Spleen (tissue), 11 donors: ENCODE data around the gene NCOR2. TPM values are rescaled to one million over a fixed set of nuclear protein-coding genes. Genes with fewer than 3 reads are reported as not detected.
A peak's percentile ranks its signal among the peaks of the same experiment; 100 is the strongest.

Experiments used
- DNase-seq: peaks from one replicate; pipeline ENCODE4 v3.0.0-alpha.2; 2020
- H3K27ac ChIP-seq, 8 donors: fragments of 200-600 bp; sonication (generic) in 7 of 8; 1 replicate in 4 of 8; 2 replicates in 4 of 8; pipeline versions ENCODE4 v1.5.0 to v1.8.0; 2016 to 2021; ENCODE audit warnings: inconsistent platforms in 4 of 8, mild to moderate bottlenecking in 4 of 8, moderate library complexity in 1 of 8
- H3K27me3 ChIP-seq, 7 donors: fragments of 200-600 bp; sonication (generic) in 6 of 7; replicated peaks in 1 of 7; 1 replicate in 4 of 7; 2 replicates in 3 of 7; pipeline versions ENCODE4 v1.5.0 to v1.8.0; 2016 to 2021; ENCODE audit warnings: inconsistent platforms in 3 of 7, mild to moderate bottlenecking in 1 of 7
- H3K36me3 ChIP-seq, 6 donors: fragments of 200-600 bp; sonication (generic) in 5 of 6; 1 replicate in 4 of 6; 2 replicates in 2 of 6; pipeline versions ENCODE4 v1.5.0 to v1.8.0; 2016 to 2021; ENCODE audit warnings: inconsistent platforms in 2 of 6
- H3K4me1 ChIP-seq, 6 donors: fragments of 200-600 bp; sonication (generic) in 5 of 6; 1 replicate in 3 of 6; 2 replicates in 3 of 6; pipeline versions ENCODE4 v1.5.0 to v1.8.0; 2016 to 2021; ENCODE audit warnings: inconsistent platforms in 3 of 6
- H3K4me3 ChIP-seq, 8 donors: fragments of 200-600 bp; sonication (generic) in 7 of 8; 1 replicate in 4 of 8; 2 replicates in 4 of 8; pipeline versions ENCODE4 v1.5.0 to v1.8.0; 2016 to 2021; ENCODE audit warnings: inconsistent platforms in 4 of 8, mild to moderate bottlenecking in 4 of 8, moderate library complexity in 2 of 8
- H3K9me3 ChIP-seq, 8 donors: fragments of 200-600 bp; sonication (generic) in 7 of 8; 1 replicate in 4 of 8; 2 replicates in 4 of 8; pipeline versions ENCODE4 v1.5.0 to v1.8.0; 2016 to 2021; ENCODE audit warnings: inconsistent platforms in 4 of 8
- POLR2A ChIP-seq, 3 donors: fragments of 450-650 bp; IDR thresholded peaks; one replicate each; pipeline ENCODE4 v1.5.1; 2017; ENCODE audit warnings: antibody characterized with exemption in 3 of 3, mild to moderate bottlenecking in 1 of 3
- POLR2AphosphoS5 ChIP-seq, 3 donors: sonication (generic); formaldehyde crosslinking; IDR thresholded peaks; one replicate each; pipeline ENCODE4 v1.5.1; 2017; ENCODE audit warnings: antibody characterized with exemption in 3 of 3
- WGBS, 5 donors: extraction: QIAGEN DNeasy Blood & Tissue Kit in 3 of 5; methylation state at CpG; one replicate each; pipeline versions ENCODE4 v1.1.5 to v1.1.7; 2013 to 2018; 5-methylcytosine and 5-hydroxymethylcytosine counted together
- intact Hi-C: fragments of 100-400 bp; cut with DNase I; formaldehyde crosslinking; loops from one replicate; pipeline ENCODE4 v1.15.0; 2023; ENCODE audit warnings: low total_unique reads
- polyA plus RNA-seq, 3 donors: library from polyadenylated mRNA; stranded (reverse); fragments of 200-250 nt; gene quantifications; one replicate each; pipeline ENCODE4 v1.2.1, GENCODE V29; 2013
- total RNA-seq, 7 donors: library from RNA; depleted of rRNA in 3 of 7; stranded (reverse); fragments of >200 nt in 3 of 7; fragmentation: NEBNext Ultra II Directional in 4 of 7; extraction: Animal tissue kit (Norgen Biotek cat#: 25700) in 4 of 7; gene quantifications; one replicate each; pipeline versions ENCODE4 v1.1.0 to v1.2.1, GENCODE V29; 2016 to 2021
- TF ChIP-seq, protein P1 (sequence below), 11 experiments: fragments of 200-600 bp in 7 of 11; fragments of 450-650 bp in 4 of 11; sonication (generic) in 4 of 11; IDR thresholded peaks in 8 of 11; conservative IDR thresholded peaks in 3 of 11; 1 replicate in 7 of 11; 2 replicates in 4 of 11; pipeline versions ENCODE4 v1.4.0 to v1.8.0; 2016 to 2021; ENCODE audit warnings: antibody characterized with exemption in 11 of 11, inconsistent platforms in 4 of 11, mild to moderate bottlenecking in 1 of 11
- donor health status: healthy with polysubstance abuse.
- donor health status: DM: no; HTN: no; CAD: no; lungs with moderate emphysema.
- donor health status: DM: no; HTN: no; CAD: no.
- donor health status: Bipolar disorder and iron deficiency.
- donor health status: healthy.
- donor health status: DM: no; HTN: no; CAD: no.
- donor health status: DM: yes; HTN: yes; CAD: no.

NCOR2 gene
- total and polyA plus RNA-seq, 10 donors: 13.2 to 236 (median 157) TPM

DNA sequence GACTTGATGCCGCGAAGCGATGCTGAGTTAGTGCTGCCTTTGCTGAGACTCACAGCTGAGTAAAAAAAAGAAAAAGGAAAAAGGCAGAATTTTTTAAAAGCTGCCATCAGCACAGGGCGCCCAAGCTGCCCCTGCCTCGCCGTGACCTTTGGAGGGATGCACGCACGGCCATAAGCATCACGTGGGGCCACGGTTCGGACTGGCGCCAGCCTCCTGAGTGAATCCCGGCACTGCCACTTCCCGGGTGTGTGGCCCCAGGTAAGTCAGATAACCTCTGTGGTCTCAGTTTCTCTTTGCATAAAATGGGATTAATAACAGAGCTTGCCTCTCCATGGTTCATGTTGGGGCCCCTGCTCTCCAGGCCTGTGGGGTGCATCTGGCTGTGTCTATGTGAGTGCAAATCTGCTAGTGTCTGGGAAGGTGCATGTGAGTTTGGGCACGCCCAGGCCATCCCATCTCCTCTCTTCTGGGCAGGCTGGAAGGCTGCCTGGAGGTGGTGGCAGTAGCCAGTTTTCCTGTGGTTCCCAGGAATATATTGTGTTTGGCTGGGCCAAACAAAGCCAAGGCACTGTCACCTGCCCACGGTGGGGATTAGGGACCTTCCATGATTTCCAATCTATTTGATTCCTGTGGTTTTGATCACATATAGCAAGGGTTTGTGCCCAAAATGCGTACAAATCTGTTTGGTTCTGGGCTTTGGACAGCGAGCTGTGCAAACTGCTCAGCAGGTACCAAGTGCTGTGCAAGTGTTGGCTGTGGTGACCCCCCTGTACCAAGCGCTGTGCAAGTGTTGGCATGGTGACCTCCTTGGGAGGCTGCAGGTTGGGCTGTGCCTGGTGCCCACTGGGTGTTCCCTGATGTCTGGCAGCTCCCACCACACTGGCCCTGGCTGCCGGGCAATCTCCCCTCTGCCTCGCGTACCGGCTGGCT, 43.5 kb upstream of the NCOR2 start:
- DNase-seq: peak; percentile 68
- Histone ChIP-seq H3K27me3 (peaks cover 0 to 12% (median 0%) of the 10 kb centered on the region in 7 donors), H3K4me3 (no peak overlapping the region), H3K27ac (no peak overlapping the region), H3K4me1 (peaks cover 15 to 38% (median 28%) of the 10 kb centered on the region in 6 donors), H3K36me3 (no peaks in the 10 kb centered on the region), H3K9me3 (peaks cover 0 to 7% (median 3%) of the 10 kb centered on the region in 8 donors)
- intact Hi-C loops: no loop called here
- WGBS, 5 donors: 78 to 85% (median 81%) methylated on average over 22 to 23 of the region's 23 CpGs
- TF ChIP-seq, protein P1, sequence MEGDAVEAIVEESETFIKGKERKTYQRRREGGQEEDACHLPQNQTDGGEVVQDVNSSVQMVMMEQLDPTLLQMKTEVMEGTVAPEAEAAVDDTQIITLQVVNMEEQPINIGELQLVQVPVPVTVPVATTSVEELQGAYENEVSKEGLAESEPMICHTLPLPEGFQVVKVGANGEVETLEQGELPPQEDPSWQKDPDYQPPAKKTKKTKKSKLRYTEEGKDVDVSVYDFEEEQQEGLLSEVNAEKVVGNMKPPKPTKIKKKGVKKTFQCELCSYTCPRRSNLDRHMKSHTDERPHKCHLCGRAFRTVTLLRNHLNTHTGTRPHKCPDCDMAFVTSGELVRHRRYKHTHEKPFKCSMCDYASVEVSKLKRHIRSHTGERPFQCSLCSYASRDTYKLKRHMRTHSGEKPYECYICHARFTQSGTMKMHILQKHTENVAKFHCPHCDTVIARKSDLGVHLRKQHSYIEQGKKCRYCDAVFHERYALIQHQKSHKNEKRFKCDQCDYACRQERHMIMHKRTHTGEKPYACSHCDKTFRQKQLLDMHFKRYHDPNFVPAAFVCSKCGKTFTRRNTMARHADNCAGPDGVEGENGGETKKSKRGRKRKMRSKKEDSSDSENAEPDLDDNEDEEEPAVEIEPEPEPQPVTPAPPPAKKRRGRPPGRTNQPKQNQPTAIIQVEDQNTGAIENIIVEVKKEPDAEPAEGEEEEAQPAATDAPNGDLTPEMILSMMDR (IDR thresholded peaks at IDR 0.05 in 8 of 11, conservative IDR thresholded peaks at IDR 0.05 in 3 of 11): no peak
- TF ChIP-seq POLR2AphosphoS5 (IDR thresholded peaks at IDR 0.05) (no peak), POLR2A (IDR thresholded peaks at IDR 0.05) (no peak)

DNA sequence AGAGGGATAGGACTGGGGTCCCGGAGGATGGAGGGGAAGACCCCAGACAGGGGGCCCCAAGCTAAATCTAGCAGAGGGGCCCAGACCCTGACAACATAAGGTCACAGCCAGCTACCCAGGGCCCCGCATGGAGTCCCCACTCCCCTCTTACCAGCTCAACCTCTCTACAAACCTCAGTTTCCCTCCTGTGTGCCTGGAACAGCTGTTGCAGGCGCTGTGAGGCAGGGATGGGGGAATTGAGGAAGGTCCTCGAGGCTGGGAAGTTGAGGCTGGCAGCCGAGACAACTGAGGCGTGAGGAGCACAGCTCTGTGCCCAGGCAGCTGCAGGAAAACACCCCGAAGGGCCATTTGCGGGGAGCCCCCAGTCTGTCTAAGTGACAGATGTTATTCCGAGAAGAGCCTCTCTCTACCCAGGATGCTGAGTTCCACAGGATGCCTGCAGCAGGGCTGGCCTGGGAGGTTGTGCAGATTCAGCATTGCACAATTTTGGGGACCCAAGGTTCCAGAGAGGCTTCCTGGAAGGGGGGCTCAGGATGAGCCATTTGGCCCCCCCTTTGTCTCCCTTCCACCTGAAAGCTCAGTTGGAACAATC, 42.7 kb upstream of the NCOR2 start:
- peak; percentile 67 for DNase-seq
- no peak overlapping the region for H3K27ac ChIP-seq
- TF ChIP-seq POLR2AphosphoS5 (IDR thresholded peaks at IDR 0.05): no peak
- TF ChIP-seq POLR2A (IDR thresholded peaks at IDR 0.05): no peak
- TF ChIP-seq, protein P1 (IDR thresholded peaks at IDR 0.05 in 8 of 11, conservative IDR thresholded peaks at IDR 0.05 in 3 of 11): no peak
- no peak overlapping the region for H3K4me3 ChIP-seq
- intact Hi-C loops: no loop called here
- H3K27me3 ChIP-seq: peaks cover 0 to 12% (median 0%) of the 10 kb centered on the region in 7 donors
- 36 to 72% (median 58%) methylated on average over 9 of the region's 9 CpGs for WGBS, 5 donors
- peaks cover 15 to 45% (median 30%) of the 10 kb centered on the region in 6 donors for H3K4me1 ChIP-seq
- no peaks in the 10 kb centered on the region for H3K36me3 ChIP-seq
- H3K9me3 ChIP-seq: peaks cover 0 to 7% (median 3%) of the 10 kb centered on the region in 8 donors

DNA sequence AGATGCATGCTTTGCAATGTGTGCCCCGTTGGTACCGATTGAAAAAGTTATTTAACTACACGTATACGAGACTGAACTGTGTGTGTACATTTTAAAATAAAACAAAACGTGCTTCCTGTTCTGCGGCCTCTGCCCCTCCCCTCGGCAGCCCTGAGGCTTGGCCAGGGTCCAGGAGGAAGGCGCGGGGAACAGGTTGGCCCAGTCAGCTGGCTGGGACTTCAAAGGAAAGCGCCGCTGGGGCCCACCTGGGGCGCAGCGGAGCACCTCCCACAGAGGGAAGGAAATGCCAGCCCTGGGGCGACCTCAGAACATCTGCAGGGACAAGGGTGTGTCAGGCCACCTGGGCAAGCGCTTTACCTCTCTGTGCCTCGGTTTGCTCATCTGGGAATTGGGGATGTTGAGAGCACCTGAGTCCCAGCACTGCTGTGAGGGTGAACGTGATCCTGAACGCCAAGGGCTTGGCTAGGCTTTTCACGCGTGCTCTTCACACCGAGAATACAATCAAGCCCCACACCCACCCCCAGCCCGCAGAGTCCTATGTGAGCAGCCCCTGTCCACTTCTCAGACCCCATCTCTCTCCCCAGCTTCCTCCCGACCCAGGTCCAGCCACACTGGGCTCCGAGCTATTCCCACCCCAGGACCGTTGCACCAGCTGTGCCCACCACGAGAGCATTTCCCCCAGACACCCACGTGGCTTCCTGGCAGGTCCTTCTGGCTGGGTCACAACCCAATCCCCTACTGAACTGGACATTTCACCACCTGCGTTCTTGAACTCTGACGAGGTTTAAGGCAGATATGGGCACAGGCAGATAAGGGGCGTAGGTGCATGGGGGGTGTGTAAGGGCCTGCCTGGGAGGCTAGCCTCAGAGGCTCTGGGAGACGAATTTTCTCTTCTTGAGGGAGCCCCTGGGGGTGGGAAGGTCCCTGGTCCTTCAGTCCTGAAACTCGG, 41.9 kb upstream of the NCOR2 start:
- Histone ChIP-seq H3K27me3 (peaks cover 0 to 12% (median 0%) of the 10 kb centered on the region in 7 donors), H3K27ac (peak overlapping the region in 4 of 8 donors; percentile 37 to 68 (median 58)), H3K4me3 (peak overlapping the region in 3 of 8 donors; percentile 2 to 54 (median 12)), H3K4me1 (peaks cover 15 to 45% (median 30%) of the 10 kb centered on the region in 6 donors), H3K9me3 (peaks cover 0 to 4% (median 2%) of the 10 kb centered on the region in 8 donors), H3K36me3 (no peaks in the 10 kb centered on the region)
- 9 to 17% (median 10%) methylated on average over 27 to 32 of the region's 32 CpGs for WGBS, 5 donors
- DNase-seq: peak; percentile 95
- intact Hi-C loops: no loop called here
- TF ChIP-seq POLR2A (IDR thresholded peaks at IDR 0.05) (no peak), POLR2AphosphoS5 (IDR thresholded peaks at IDR 0.05) (peak; percentile 88 to 89 (median 88))
- TF ChIP-seq, protein P1 (IDR thresholded peaks at IDR 0.05 in 8 of 11, conservative IDR thresholded peaks at IDR 0.05 in 3 of 11): peak in 7 of 11 experiments; percentile 16 to 40 (median 31)
